SK-N-DZ (cell line): Measurements from ENCODE around the gene TLR3. TPM values are rescaled to one million over a fixed set of nuclear protein-coding genes. Genes with fewer than 3 reads are reported as not detected.
"Not testable (repeated sequence)": the region's sequence is repeated elsewhere in the genome, so short reads cannot be mapped to it uniquely, and the experiment has no call there.

Experiments
- DNase-seq: peaks from one replicate; pipeline ENCODE4 v3.0.0-alpha.2; 2015; ENCODE audit warnings: low spot score
- polyA plus RNA-seq, 2 experiments: library from polyadenylated mRNA; depleted of rRNA; stranded (reverse); fragments of >200 nt; gene quantifications; 2 replicates each; pipeline ENCODE4 v1.2.3, GENCODE V29; 2014

Gene TLR3
- polyA plus RNA-seq (2014; cell fraction: cytosol; rRNA removed): not detected in 2 replicates
- not detected in 2 replicates for polyA plus RNA-seq (2014; cell fraction: nucleus; rRNA removed)

- no peak for DNase-seq
These were observed at the start of gene TLR3 for GRCh38 chr4:186068581-186069348. Gene TLR3 (plus strand): TSS chr4:186069156. CDS start chr4:186076620, 7,464 bp downstream.

GRCh38 chr4:186019269-186019668 is 49.7 kb upstream of the TLR3 start:
- no peak for DNase-seq

GRCh38 chr4:186020106-186020792 is 48.7 kb upstream of the TLR3 start:
- DNase-seq: no peak

- no peak for DNase-seq
These were observed 48.1 kb upstream of the TLR3 start for GRCh38 chr4:186020793-186021407.

- peak; percentile 46 for DNase-seq
These were observed 47.3 kb upstream of the TLR3 start for GRCh38 chr4:186021461-186022167.

- no peak for DNase-seq
These were observed 45.0 kb upstream of the TLR3 start for GRCh38 chr4:186023975-186024374.

GRCh38 chr4:186024637-186025407 is 44.1 kb upstream of the TLR3 start:
- DNase-seq: no peak

- DNase-seq: no peak
These were observed 43.6 kb upstream of the TLR3 start for GRCh38 chr4:186025408-186025690.

- no peak for DNase-seq
These were observed 41.6 kb upstream of the TLR3 start for GRCh38 chr4:186027405-186027804.

- DNase-seq: peak; percentile 27
These were observed 39.2 kb upstream of the TLR3 start for GRCh38 chr4:186029571-186030398.

GRCh38 chr4:186030399-186030775 is 38.6 kb upstream of the TLR3 start:
- no peak for DNase-seq

- DNase-seq: no peak
These were observed 38.2 kb upstream of the TLR3 start for GRCh38 chr4:186030795-186031194.

- no peak for DNase-seq
These were observed 36.7 kb upstream of the TLR3 start for GRCh38 chr4:186032259-186032658.

GRCh38 chr4:186033027-186033426 is 35.9 kb upstream of the TLR3 start:
- no peak for DNase-seq

GRCh38 chr4:186034613-186035012 is 34.3 kb upstream of the TLR3 start:
- DNase-seq: not testable (repeated sequence)

GRCh38 chr4:186036976-186037581 is 31.9 kb upstream of the TLR3 start:
- no peak for DNase-seq

GRCh38 chr4:186037692-186038658 is 31.0 kb upstream of the TLR3 start:
- DNase-seq: peak; percentile 69

- no peak for DNase-seq
These were observed 29.3 kb upstream of the TLR3 start for GRCh38 chr4:186039697-186040096.

- DNase-seq: no peak
These were observed 28.6 kb upstream of the TLR3 start for GRCh38 chr4:186040316-186040715.
